ENCODE measurements around the gene SLC30A2. TPM values are rescaled to one million over a fixed set of nuclear protein-coding genes. Genes with fewer than 3 reads are reported as not detected.

The SLC30A2 gene
- total RNA-seq, 1 donor, result not detected

DNA sequence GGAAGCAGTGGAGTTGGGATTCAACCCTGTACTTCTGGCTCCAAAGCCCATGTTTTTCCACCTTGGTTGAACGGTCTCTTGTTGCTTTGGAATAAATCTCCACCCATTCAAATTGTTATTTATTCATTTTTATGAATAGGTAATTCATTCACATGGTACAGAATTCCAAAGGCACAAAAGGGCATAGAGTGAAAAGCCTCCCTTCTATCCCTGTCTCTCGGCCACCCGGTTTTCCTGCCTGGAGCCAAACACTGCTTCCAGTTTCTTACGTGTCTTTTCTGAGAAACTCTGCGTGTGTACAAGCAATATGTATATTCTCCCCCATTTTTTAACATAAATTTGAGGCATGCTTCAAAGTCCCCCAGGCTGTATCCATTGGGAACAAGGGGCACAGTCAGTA lies 20.4 kb downstream of the SLC30A2 start:
- H3K9me3 ChIP-seq (ENCODE audit: low read depth, low read length), result no peaks in the 10 kb centered on the region

DNA sequence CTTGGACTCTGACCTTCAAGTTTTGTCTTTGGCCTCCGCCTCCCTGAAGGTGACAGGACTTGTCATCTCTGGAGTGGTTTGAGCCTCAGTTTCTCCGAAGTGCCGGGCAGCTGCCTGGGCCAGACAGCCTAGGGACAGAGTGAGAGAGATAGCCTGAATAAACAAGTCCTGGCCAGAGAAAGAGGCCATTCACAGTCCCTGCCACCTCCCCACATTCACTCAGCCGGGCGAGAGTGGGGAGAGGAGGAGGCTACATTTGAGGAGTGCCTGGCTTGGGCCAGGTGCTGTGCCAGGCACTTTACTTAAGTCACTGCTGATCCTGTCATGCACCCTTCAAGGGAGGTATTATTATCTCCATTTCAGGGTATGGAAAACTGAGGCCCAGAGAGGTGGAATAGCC lies 20.9 kb downstream of the SLC30A2 start:
- H3K4me1 ChIP-seq (ENCODE audit: insufficient read depth, low read length), result no peaks in the 10 kb centered on the region
- H3K9me3 ChIP-seq (ENCODE audit: low read depth, low read length), result no peaks in the 10 kb centered on the region
- H3K27me3 ChIP-seq (ENCODE audit: insufficient read depth, low read length), result no peaks in the 10 kb centered on the region
- no peak overlapping the region for H3K4me3 ChIP-seq (ENCODE audit: low read length)

More for the DNA sequence above, 20.4 kb downstream of the SLC30A2 start:
- H3K27me3 ChIP-seq (ENCODE audit: insufficient read depth, low read length), result no peaks in the 10 kb centered on the region
- no peak overlapping the region for H3K4me3 ChIP-seq (ENCODE audit: low read length)
- no peaks in the 10 kb centered on the region for H3K4me1 ChIP-seq (ENCODE audit: insufficient read depth, low read length)

DNA sequence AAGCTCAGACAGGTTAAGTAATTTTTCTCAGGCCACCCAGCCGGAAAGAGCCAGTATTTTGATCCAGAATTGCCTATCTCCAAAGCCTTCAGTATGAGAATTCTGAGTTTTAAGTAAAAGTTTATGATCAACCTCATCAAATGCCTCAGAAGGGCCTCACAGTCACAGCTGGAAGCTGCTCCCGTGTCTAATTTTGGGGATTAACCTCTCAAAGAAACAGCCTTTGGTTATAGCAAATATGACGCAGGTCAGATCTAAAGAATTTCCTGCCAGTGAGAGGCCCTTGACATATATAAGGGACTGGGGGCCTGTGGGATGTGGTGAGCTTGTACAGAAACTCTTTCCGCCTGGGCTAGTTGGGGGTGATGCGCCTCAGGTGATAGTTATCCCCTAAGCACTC lies 22.1 kb downstream of the SLC30A2 start:
- Histone ChIP-seq H3K4me1 (ENCODE audit: insufficient read depth, low read length) (no peaks in the 10 kb centered on the region), H3K4me3 (ENCODE audit: low read length) (no peak overlapping the region), H3K9me3 (ENCODE audit: low read depth, low read length) (no peaks in the 10 kb centered on the region), H3K27me3 (ENCODE audit: insufficient read depth, low read length) (no peaks in the 10 kb centered on the region)

DNA sequence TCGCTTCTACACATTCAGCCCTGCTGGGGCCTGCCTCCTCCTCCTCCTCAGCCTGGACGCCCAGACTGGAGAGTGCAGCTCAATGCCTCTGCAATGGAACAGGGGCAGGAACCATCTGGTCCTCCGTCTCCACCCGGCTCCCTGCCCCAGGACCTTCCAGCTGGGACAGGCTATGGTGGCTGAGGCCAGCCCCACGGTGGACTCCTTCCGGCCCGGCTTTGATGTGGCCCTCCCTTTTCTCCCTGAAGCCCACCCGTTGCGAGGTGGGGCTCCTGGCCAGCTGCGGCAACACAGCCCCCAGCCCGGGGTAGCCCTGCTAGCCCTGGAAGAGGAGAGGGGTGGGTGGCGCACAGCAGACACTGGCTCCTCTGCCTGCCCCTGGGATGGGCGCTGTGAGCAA lies 22.9 kb downstream of the SLC30A2 start:
- Histone ChIP-seq H3K27me3 (ENCODE audit: insufficient read depth, low read length) (no peaks in the 10 kb centered on the region), H3K4me1 (ENCODE audit: insufficient read depth, low read length) (no peaks in the 10 kb centered on the region), H3K4me3 (ENCODE audit: low read length) (no peak overlapping the region), H3K9me3 (ENCODE audit: low read depth, low read length) (no peaks in the 10 kb centered on the region)

- Histone ChIP-seq H3K4me1 (ENCODE audit: insufficient read depth, low read length) (peaks cover 4% of the 10 kb centered on the region), H3K4me3 (ENCODE audit: low read length) (no peak overlapping the region), H3K9me3 (ENCODE audit: low read depth, low read length) (no peaks in the 10 kb centered on the region), H3K27me3 (ENCODE audit: insufficient read depth, low read length) (no peaks in the 10 kb centered on the region)
These were observed 23.5 kb downstream of the SLC30A2 start for GRCh38 chr1:26022404-26022779.

- no peaks in the 10 kb centered on the region for H3K27me3 ChIP-seq (ENCODE audit: insufficient read depth, low read length)
- peaks cover 9% of the 10 kb centered on the region for H3K4me1 ChIP-seq (ENCODE audit: insufficient read depth, low read length)
- no peaks in the 10 kb centered on the region for H3K9me3 ChIP-seq (ENCODE audit: low read depth, low read length)
- H3K4me3 ChIP-seq (ENCODE audit: low read length), result no peak within 1 kb of the TSS
These were observed 24.1 kb downstream of the SLC30A2 start, which contains the start of gene EXTL1 for GRCh38 chr1:26021647-26022403. TSS of gene EXTL1 (plus strand) at chr1:26021775. CDS start at chr1:26022647, 872 bp downstream.

GRCh38 chr1:26020941-26021646 lies 24.8 kb downstream of the SLC30A2 start:
- no peaks in the 10 kb centered on the region for H3K9me3 ChIP-seq (ENCODE audit: low read depth, low read length)
- H3K4me3 ChIP-seq (ENCODE audit: low read length), result no peak overlapping the region
- peaks cover 17% of the 10 kb centered on the region for H3K4me1 ChIP-seq (ENCODE audit: insufficient read depth, low read length)
- H3K27me3 ChIP-seq (ENCODE audit: insufficient read depth, low read length), result no peaks in the 10 kb centered on the region

DNA sequence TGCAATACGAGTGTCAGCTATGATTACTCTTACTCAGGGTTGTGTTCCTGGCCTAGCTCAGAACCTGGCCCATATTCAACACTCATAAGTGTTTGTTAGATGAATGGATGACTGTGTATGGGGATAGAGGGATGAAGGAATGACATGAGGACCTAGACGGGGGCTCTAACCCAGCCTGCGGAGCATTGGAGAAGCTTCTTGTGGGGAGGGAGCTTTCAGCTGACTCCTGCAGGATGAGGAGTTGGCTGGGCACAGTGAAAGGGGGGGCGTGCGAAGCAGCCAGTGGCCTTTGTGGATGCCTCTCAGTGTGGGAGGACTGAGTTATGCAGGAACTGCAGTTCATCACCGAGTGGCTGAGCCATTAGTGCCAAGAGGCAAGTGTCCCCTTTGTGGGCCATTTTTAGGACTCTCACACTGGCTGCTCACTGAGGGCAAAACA lies 25.6 kb downstream of the SLC30A2 start:
- no peak overlapping the region for H3K4me3 ChIP-seq (ENCODE audit: low read length)
- H3K9me3 ChIP-seq (ENCODE audit: low read depth, low read length), result no peaks in the 10 kb centered on the region
- H3K27me3 ChIP-seq (ENCODE audit: insufficient read depth, low read length), result no peaks in the 10 kb centered on the region
- peaks cover 24% of the 10 kb centered on the region for H3K4me1 ChIP-seq (ENCODE audit: insufficient read depth, low read length)

DNA sequence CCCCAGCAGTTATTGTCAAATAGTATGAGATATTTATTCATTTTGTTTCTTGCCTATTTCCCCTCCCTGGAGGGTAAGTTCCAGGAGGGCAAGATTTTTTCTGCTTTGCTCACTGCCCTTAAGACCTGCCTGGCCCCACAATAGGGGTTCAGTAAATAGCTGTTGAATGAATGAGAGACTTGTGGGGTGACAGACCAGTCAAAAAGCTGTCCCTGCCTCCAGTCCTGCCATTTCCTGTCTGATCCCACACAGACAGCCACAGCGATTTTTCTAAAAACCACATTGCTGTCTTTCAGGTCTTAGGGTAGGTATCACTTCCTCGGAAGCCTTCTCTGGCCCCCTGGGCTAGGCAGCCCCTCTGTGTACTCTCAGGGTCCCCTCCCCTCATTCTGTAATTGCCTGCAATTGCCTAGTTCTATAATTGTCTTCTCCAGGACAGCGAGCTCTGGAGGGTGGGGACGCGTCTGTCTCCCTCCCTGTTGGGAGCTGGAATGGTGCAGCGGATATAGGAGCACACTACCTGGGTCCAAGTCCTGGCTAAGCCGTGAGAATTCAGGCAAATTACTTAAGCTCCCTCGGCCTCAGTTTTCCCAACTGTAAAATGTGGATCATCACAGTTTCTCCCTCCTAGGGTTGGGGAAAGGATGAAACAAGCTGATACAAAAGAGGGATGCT lies 26.1 kb downstream of the SLC30A2 start:
- H3K4me3 ChIP-seq (ENCODE audit: low read length), result no peak overlapping the region
- H3K27me3 ChIP-seq (ENCODE audit: insufficient read depth, low read length), result no peaks in the 10 kb centered on the region
- H3K4me1 ChIP-seq (ENCODE audit: insufficient read depth, low read length), result peaks cover 30% of the 10 kb centered on the region
- no peaks in the 10 kb centered on the region for H3K9me3 ChIP-seq (ENCODE audit: low read depth, low read length)

GRCh38 chr1:26017606-26018005 lies 28.3 kb downstream of the SLC30A2 start:
- peaks cover 35% of the 10 kb centered on the region for H3K4me1 ChIP-seq (ENCODE audit: insufficient read depth, low read length)
- no peak overlapping the region for H3K4me3 ChIP-seq (ENCODE audit: low read length)
- no peaks in the 10 kb centered on the region for H3K27me3 ChIP-seq (ENCODE audit: insufficient read depth, low read length)
- H3K9me3 ChIP-seq (ENCODE audit: low read depth, low read length), result no peaks in the 10 kb centered on the region

DNA sequence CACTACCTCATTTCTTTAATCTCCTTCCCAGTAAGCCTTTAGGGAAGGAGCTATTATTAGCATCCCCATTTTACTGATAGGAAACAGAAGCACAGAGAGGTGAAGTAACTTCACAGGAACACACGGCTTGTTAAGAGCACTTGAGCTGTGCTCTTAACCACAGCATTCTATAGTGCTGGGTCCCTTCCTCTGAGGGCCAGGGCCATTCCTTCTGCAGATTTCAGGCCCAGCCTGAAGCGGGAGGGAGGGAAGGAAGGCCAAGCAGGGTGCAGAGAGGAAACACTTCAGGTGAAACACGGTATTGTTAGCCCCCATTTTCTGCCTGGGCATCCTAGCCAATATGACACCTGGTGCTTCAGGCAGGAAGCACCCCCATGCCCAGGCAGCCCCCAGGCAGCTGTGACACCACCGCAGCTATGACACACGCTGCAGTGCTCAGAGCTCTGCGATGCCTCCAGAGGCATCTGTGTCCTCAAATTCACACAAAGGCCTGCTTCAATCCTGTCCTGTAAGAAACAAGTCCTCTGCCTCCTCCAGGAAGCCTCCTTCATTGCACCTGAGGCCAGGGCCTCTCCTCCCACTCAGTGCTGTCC lies 28.9 kb downstream of the SLC30A2 start:
- Histone ChIP-seq H3K4me3 (ENCODE audit: low read length) (no peak overlapping the region), H3K27me3 (ENCODE audit: insufficient read depth, low read length) (no peaks in the 10 kb centered on the region), H3K9me3 (ENCODE audit: low read depth, low read length) (no peaks in the 10 kb centered on the region), H3K4me1 (ENCODE audit: insufficient read depth, low read length) (peaks cover 35% of the 10 kb centered on the region)

GRCh38 chr1:26016258-26016952 lies 29.5 kb downstream of the SLC30A2 start:
- Histone ChIP-seq H3K4me1 (ENCODE audit: insufficient read depth, low read length) (peaks cover 35% of the 10 kb centered on the region), H3K9me3 (ENCODE audit: low read depth, low read length) (no peaks in the 10 kb centered on the region), H3K4me3 (ENCODE audit: low read length) (no peak overlapping the region), H3K27me3 (ENCODE audit: insufficient read depth, low read length) (no peaks in the 10 kb centered on the region)

DNA sequence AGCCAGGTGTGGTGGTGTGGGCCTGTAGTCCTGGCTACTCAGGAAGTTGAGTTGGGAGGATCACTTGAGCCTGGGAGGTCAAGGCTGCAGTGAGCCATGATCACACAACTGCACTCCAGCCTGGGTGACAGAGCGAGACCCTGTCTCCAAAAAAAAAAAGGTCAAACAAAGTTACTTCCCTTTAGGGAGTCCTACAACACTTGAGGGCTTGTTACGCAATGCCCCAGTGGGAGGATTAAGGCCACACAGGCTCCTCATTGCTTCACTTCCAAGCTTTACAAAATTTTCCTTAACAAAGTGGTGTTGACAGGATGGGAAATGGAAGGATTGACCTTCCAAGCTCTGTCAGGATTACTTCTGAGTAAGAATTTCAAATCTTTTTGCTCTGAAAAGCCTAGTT lies 30.6 kb downstream of the SLC30A2 start:
- Histone ChIP-seq H3K9me3 (ENCODE audit: low read depth, low read length) (no peaks in the 10 kb centered on the region), H3K4me1 (ENCODE audit: insufficient read depth, low read length) (peaks cover 35% of the 10 kb centered on the region), H3K27me3 (ENCODE audit: insufficient read depth, low read length) (no peaks in the 10 kb centered on the region), H3K4me3 (ENCODE audit: low read length) (no peak overlapping the region)

DNA sequence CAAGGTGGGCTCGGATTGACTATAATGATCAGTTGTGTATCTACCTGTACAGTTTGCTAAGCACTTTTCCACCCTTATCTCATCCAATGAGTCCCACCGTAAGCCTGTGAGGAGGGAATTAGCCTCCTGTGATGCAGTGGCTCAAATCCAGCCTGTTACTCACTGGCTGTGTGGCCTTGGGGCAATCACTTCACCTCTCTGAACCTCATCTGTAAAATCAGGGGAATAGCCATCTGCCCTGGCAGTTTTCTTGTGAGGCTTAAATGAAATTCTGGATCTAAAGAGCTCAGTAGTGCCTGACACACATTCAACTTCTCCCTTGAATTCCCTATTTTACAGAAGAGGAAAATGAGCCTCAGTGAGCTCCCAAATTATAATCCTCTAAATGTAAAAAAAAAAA lies 31.7 kb downstream of the SLC30A2 start:
- H3K4me3 ChIP-seq (ENCODE audit: low read length), result no peak overlapping the region
- no peaks in the 10 kb centered on the region for H3K27me3 ChIP-seq (ENCODE audit: insufficient read depth, low read length)
- H3K4me1 ChIP-seq (ENCODE audit: insufficient read depth, low read length), result peaks cover 35% of the 10 kb centered on the region
- H3K9me3 ChIP-seq (ENCODE audit: low read depth, low read length), result no peaks in the 10 kb centered on the region

All from mononuclear cell (primary cell).